GM23338 (cell line): ENCODE measurements around the gene KCNT1. TPM values are rescaled to one million over a fixed set of nuclear protein-coding genes. Genes with fewer than 3 reads are reported as not detected.

Source experiments
- ATAC-seq: fragments of 200-7000 bp; cut with Tn5 transposase; 3 replicates; pipeline ENCODE4 v1.9.1; 2020
- DNase-seq: peaks from one replicate; pipeline ENCODE4 v3.0.0-alpha.2; 2015; ENCODE audit warnings: low spot score
- H2AFZ ChIP-seq: fragments of 200-600 bp; sonication (generic); 2 replicates; pipeline ENCODE4 v1.8.0; 2016; ENCODE audit warnings: antibody characterized with exemption, mild to moderate bottlenecking, moderate library complexity
- H3F3A ChIP-seq: fragments of 200-600 bp; sonication (generic); replicated peaks from 2 replicates; pipeline ENCODE4 v1.8.0; 2017; ENCODE audit warnings: antibody characterized with exemption, mixed run types, low read depth
- H3K27ac ChIP-seq: fragments of 200-600 bp; sonication (generic); 2 replicates; pipeline ENCODE4 v1.6.1; 2016; ENCODE audit warnings: low read depth
- H3K27me3 ChIP-seq: fragments of 200-600 bp; sonication (generic); 2 replicates; pipeline ENCODE4 v1.8.0; 2016; ENCODE audit warnings: mild to moderate bottlenecking, mixed run types, moderate library complexity; ENCODE audit not compliant: insufficient read depth
- H3K36me3 ChIP-seq: fragments of 200-600 bp; sonication (generic); 2 replicates; pipeline ENCODE4 v1.8.0; 2016; ENCODE audit warnings: mild to moderate bottlenecking; ENCODE audit not compliant: insufficient read depth
- H3K4me1 ChIP-seq: fragments of 200-600 bp; sonication (generic); 2 replicates; pipeline ENCODE4 v1.8.0; 2016; ENCODE audit warnings: mild to moderate bottlenecking, moderate library complexity; ENCODE audit not compliant: insufficient read depth
- H3K4me2 ChIP-seq: fragments of 200-600 bp; sonication (generic); 2 replicates; pipeline ENCODE4 v1.7.1; 2017; ENCODE audit warnings: mixed run types
- H3K4me3 ChIP-seq: fragments of 200-600 bp; sonication (generic); 2 replicates; pipeline ENCODE4 v1.6.1; 2016; ENCODE audit warnings: mixed run types
- H3K79me2 ChIP-seq: fragments of 200-600 bp; sonication (generic); replicated peaks from 2 replicates; pipeline ENCODE4 v1.8.0; 2017; ENCODE audit warnings: mild to moderate bottlenecking; ENCODE audit not compliant: insufficient read depth
- H3K9me2 ChIP-seq: fragments of 200-600 bp; sonication (generic); 2 replicates; pipeline ENCODE4 v1.8.0; 2017; ENCODE audit not compliant: insufficient read depth
- H4K20me1 ChIP-seq: fragments of 200-600 bp; sonication (generic); replicated peaks from 2 replicates; pipeline ENCODE4 v1.8.0; 2017; ENCODE audit warnings: mild to moderate bottlenecking; ENCODE audit not compliant: insufficient read depth
- H3K27ac Mint-ChIP-seq: 2 replicates; pipeline ENCODE4 v1.8.0; 2020; ENCODE audit warnings: inconsistent platforms, mild to moderate bottlenecking, moderate library complexity, mixed read lengths
- H3K27me3 Mint-ChIP-seq: 3 replicates; pipeline ENCODE4 v1.8.0; 2022; ENCODE audit warnings: low read depth, mild to moderate bottlenecking, moderate library complexity, mixed read lengths, inconsistent platforms; ENCODE audit not compliant: insufficient read depth, poor library complexity
- H3K36me3 Mint-ChIP-seq: 3 replicates; pipeline ENCODE4 v1.8.0; 2021; ENCODE audit warnings: low read depth, mild to moderate bottlenecking, inconsistent platforms, moderate library complexity, mixed read lengths
- H3K4me1 Mint-ChIP-seq: 3 replicates; pipeline ENCODE4 v1.8.0; 2020; ENCODE audit warnings: mild to moderate bottlenecking, inconsistent platforms, mixed read lengths
- H3K4me3 Mint-ChIP-seq: 3 replicates; pipeline ENCODE4 v1.8.0; 2021; ENCODE audit warnings: moderate library complexity, mild to moderate bottlenecking, inconsistent platforms, mixed read lengths
- H3K9me3 Mint-ChIP-seq: 3 replicates; pipeline ENCODE4 v1.8.0; 2020; ENCODE audit warnings: moderate library complexity, mild to moderate bottlenecking, inconsistent platforms, mixed read lengths
- CREB1 ChIP-seq: fragments of 250-450 bp; sonication (Bioruptor Pico); IDR thresholded peaks from 2 replicates; pipeline ENCODE4 v1.5.0; 2020; ENCODE audit warnings: low read depth, mild to moderate bottlenecking, moderate library complexity
- EZH2 ChIP-seq: fragments of 200-600 bp; sonication (generic); IDR thresholded peaks from one replicate; pipeline ENCODE4 v1.8.0; 2017; ENCODE audit warnings: antibody characterized with exemption, mild to moderate bottlenecking, low read depth; ENCODE audit not compliant: unreplicated experiment
- EZH2phosphoT487 ChIP-seq: fragments of 200-600 bp; sonication (generic); IDR thresholded peaks from one replicate; pipeline ENCODE4 v1.8.1; 2018; ENCODE audit warnings: antibody characterized with exemption; ENCODE audit not compliant: unreplicated experiment
- NANOG ChIP-seq: IDR thresholded peaks from 2 replicates; pipeline ENCODE4 v1.6.1; 2016; ENCODE audit warnings: antibody characterized with exemption, borderline replicate concordance
- ZNF114 ChIP-seq: fragments of 250-450 bp; sonication (Bioruptor Pico); IDR thresholded peaks from 2 replicates; pipeline ENCODE4 v1.5.0; 2020; ENCODE audit warnings: mild to moderate bottlenecking, moderate library complexity
- ZNF331 ChIP-seq: fragments of 250-450 bp; sonication (Bioruptor Pico); IDR thresholded peaks from 2 replicates; pipeline ENCODE4 v1.5.0; 2020; ENCODE audit warnings: low read depth, mild to moderate bottlenecking, moderate library complexity
- polyA plus RNA-seq: library from polyadenylated mRNA; unstranded; fragments of >200 nt; fragmentation: Nextera tagmentation; extraction: Ambion mirVana; gene quantifications from 2 replicates; pipeline ENCODE4 v1.2.1, GENCODE V29; 2016
- total RNA-seq: library from RNA; depleted of rRNA; stranded (reverse); fragments of >200 nt; shearing (Covaris generic); gene quantifications from 2 replicates; pipeline ENCODE4 v1.2.3, GENCODE V29; 2014
- TF ChIP-seq, protein P1 (sequence below): IDR thresholded peaks from 2 replicates; pipeline ENCODE4 v1.6.1; 2016; ENCODE audit warnings: antibody characterized with exemption
- TF ChIP-seq, protein P2 (sequence below): fragments of 250-450 bp; sonication (Bioruptor Pico); IDR thresholded peaks from 2 replicates; pipeline ENCODE4 v1.5.0; 2020; ENCODE audit warnings: mild to moderate bottlenecking, moderate library complexity
- TF ChIP-seq, protein P3 (sequence below): IDR thresholded peaks from one replicate; pipeline ENCODE4 v1.6.1; 2018; ENCODE audit warnings: antibody characterized with exemption; ENCODE audit not compliant: unreplicated experiment
- TF ChIP-seq, protein P4 (sequence below), 2 experiments: fragments of 200-600 bp in 1 of 2; sonication (generic) in 1 of 2; conservative IDR thresholded peaks; 2 replicates each; pipeline versions ENCODE4 v1.5.1 to v1.6.1; 2016 to 2017; ENCODE audit warnings: antibody characterized with exemption in 2 of 2, low read depth in 2 of 2, mild to moderate bottlenecking in 2 of 2, moderate library complexity in 1 of 2

KCNT1 gene
- total and polyA plus RNA-seq, 2 experiments from 2014 or later = 0.05 to 0.28 TPM

DNA sequence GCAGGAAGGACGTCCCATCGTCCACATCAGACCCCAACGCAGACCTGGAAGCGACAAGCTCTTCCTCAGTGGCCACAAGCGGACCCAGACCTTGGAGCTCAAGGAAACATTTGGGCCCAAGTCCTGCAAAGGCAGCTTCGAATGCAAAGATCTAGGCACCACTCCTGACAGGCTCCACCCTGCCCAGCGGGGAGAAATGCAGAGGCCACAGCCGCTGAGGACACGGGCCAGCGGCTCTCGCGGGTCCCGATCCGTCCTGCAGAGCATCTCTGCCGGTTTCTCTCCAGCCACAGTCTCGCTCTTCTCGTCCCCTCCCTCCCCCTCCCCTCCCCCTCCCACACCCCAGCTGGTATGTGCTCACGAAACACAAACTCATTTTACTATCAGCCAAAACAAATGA lies 7.6 kb upstream of the KCNT1 start (continued):
- TF ChIP-seq, protein P1, sequence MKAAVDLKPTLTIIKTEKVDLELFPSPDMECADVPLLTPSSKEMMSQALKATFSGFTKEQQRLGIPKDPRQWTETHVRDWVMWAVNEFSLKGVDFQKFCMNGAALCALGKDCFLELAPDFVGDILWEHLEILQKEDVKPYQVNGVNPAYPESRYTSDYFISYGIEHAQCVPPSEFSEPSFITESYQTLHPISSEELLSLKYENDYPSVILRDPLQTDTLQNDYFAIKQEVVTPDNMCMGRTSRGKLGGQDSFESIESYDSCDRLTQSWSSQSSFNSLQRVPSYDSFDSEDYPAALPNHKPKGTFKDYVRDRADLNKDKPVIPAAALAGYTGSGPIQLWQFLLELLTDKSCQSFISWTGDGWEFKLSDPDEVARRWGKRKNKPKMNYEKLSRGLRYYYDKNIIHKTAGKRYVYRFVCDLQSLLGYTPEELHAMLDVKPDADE = no peak
- TF ChIP-seq EZH2 = no peak

DNA sequence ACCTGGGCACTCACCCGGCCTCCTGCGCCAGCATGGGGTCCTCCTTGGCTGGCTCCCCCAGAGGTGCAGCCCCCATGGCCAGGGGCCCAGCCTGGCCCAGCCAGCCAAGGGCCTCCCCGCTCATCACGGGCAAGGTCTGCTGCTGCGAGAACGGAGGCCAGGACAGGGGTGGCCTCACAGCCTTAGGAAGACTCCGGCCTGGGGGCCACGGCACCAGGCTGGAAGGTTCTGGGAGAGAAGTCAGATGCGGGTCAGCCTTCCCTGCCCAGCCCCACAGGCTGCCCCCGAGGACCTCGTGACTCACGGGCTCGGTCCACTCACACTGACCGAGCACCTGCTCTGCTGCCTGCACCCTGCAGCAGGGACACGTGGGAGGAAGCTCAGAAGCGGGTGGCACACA lies 6.9 kb upstream of the KCNT1 start:
- H3K4me1 ChIP-seq = no peaks in the 10 kb centered on the region
- TF ChIP-seq EZH2phosphoT487 (no peak), NANOG (no peak), CREB1 (CRISPR knock-in tag) (no peak), ZNF114 (CRISPR knock-in tag) (no peak), ZNF331 (no peak), EZH2 (no peak)
- TF ChIP-seq, protein P1 = no peak
- TF ChIP-seq, protein P2, sequence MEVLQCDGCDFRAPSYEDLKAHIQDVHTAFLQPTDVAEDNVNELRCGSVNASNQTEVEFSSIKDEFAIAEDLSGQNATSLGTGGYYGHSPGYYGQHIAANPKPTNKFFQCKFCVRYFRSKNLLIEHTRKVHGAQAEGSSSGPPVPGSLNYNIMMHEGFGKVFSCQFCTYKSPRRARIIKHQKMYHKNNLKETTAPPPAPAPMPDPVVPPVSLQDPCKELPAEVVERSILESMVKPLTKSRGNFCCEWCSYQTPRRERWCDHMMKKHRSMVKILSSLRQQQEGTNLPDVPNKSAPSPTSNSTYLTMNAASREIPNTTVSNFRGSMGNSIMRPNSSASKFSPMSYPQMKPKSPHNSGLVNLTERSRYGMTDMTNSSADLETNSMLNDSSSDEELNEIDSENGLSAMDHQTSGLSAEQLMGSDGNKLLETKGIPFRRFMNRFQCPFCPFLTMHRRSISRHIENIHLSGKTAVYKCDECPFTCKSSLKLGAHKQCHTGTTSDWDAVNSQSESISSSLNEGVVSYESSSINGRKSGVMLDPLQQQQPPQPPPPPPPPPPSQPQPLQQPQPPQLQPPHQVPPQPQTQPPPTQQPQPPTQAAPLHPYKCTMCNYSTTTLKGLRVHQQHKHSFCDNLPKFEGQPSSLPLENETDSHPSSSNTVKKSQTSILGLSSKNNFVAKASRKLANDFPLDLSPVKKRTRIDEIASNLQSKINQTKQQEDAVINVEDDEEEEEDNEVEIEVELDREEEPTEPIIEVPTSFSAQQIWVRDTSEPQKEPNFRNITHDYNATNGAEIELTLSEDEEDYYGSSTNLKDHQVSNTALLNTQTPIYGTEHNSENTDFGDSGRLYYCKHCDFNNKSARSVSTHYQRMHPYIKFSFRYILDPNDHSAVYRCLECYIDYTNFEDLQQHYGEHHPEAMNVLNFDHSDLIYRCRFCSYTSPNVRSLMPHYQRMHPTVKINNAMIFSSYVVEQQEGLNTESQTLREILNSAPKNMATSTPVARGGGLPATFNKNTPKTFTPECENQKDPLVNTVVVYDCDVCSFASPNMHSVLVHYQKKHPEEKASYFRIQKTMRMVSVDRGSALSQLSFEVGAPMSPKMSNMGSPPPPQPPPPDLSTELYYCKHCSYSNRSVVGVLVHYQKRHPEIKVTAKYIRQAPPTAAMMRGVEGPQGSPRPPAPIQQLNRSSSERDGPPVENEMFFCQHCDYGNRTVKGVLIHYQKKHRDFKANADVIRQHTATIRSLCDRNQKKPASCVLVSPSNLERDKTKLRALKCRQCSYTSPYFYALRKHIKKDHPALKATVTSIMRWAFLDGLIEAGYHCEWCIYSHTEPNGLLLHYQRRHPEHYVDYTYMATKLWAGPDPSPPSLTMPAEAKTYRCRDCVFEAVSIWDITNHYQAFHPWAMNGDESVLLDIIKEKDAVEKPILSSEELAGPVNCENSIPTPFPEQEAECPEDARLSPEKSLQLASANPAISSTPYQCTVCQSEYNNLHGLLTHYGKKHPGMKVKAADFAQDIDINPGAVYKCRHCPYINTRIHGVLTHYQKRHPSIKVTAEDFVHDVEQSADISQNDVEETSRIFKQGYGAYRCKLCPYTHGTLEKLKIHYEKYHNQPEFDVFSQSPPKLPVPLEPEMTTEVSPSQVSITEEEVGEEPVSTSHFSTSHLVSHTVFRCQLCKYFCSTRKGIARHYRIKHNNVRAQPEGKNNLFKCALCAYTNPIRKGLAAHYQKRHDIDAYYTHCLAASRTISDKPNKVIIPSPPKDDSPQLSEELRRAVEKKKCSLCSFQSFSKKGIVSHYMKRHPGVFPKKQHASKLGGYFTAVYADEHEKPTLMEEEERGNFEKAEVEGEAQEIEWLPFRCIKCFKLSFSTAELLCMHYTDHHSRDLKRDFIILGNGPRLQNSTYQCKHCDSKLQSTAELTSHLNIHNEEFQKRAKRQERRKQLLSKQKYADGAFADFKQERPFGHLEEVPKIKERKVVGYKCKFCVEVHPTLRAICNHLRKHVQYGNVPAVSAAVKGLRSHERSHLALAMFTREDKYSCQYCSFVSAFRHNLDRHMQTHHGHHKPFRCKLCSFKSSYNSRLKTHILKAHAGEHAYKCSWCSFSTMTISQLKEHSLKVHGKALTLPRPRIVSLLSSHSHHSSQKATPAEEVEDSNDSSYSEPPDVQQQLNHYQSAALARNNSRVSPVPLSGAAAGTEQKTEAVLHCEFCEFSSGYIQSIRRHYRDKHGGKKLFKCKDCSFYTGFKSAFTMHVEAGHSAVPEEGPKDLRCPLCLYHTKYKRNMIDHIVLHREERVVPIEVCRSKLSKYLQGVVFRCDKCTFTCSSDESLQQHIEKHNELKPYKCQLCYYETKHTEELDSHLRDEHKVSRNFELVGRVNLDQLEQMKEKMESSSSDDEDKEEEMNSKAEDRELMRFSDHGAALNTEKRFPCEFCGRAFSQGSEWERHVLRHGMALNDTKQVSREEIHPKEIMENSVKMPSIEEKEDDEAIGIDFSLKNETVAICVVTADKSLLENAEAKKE = no peak
- TF ChIP-seq, protein P3, sequence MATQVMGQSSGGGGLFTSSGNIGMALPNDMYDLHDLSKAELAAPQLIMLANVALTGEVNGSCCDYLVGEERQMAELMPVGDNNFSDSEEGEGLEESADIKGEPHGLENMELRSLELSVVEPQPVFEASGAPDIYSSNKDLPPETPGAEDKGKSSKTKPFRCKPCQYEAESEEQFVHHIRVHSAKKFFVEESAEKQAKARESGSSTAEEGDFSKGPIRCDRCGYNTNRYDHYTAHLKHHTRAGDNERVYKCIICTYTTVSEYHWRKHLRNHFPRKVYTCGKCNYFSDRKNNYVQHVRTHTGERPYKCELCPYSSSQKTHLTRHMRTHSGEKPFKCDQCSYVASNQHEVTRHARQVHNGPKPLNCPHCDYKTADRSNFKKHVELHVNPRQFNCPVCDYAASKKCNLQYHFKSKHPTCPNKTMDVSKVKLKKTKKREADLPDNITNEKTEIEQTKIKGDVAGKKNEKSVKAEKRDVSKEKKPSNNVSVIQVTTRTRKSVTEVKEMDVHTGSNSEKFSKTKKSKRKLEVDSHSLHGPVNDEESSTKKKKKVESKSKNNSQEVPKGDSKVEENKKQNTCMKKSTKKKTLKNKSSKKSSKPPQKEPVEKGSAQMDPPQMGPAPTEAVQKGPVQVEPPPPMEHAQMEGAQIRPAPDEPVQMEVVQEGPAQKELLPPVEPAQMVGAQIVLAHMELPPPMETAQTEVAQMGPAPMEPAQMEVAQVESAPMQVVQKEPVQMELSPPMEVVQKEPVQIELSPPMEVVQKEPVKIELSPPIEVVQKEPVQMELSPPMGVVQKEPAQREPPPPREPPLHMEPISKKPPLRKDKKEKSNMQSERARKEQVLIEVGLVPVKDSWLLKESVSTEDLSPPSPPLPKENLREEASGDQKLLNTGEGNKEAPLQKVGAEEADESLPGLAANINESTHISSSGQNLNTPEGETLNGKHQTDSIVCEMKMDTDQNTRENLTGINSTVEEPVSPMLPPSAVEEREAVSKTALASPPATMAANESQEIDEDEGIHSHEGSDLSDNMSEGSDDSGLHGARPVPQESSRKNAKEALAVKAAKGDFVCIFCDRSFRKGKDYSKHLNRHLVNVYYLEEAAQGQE = no peak
- TF ChIP-seq, protein P4, sequence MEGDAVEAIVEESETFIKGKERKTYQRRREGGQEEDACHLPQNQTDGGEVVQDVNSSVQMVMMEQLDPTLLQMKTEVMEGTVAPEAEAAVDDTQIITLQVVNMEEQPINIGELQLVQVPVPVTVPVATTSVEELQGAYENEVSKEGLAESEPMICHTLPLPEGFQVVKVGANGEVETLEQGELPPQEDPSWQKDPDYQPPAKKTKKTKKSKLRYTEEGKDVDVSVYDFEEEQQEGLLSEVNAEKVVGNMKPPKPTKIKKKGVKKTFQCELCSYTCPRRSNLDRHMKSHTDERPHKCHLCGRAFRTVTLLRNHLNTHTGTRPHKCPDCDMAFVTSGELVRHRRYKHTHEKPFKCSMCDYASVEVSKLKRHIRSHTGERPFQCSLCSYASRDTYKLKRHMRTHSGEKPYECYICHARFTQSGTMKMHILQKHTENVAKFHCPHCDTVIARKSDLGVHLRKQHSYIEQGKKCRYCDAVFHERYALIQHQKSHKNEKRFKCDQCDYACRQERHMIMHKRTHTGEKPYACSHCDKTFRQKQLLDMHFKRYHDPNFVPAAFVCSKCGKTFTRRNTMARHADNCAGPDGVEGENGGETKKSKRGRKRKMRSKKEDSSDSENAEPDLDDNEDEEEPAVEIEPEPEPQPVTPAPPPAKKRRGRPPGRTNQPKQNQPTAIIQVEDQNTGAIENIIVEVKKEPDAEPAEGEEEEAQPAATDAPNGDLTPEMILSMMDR (conservative IDR thresholded peaks at IDR 0.05; ENCODE audit: low read depth in 2 of 2) = no peak
- H3K9me2 ChIP-seq = no peaks in the 10 kb centered on the region
- H3K36me3 ChIP-seq = no peaks in the 10 kb centered on the region
- H2AFZ ChIP-seq = no peak overlapping the region
- peaks cover 5% of the 10 kb centered on the region for H3K27me3 Mint-ChIP-seq
- no peak overlapping the region for H3K4me2 ChIP-seq
- H3K27me3 ChIP-seq = no peaks in the 10 kb centered on the region
- ATAC-seq (no peak), DNase-seq (no peak)
- no peak overlapping the region for H3K27ac Mint-ChIP-seq
- H3K4me1 Mint-ChIP-seq = no peaks in the 10 kb centered on the region
- H3K4me3 Mint-ChIP-seq = no peak overlapping the region
- H3K27ac ChIP-seq = no peak overlapping the region
- H3K9me3 Mint-ChIP-seq = no peaks in the 10 kb centered on the region
- H3F3A ChIP-seq = no peaks in the 10 kb centered on the region
- no peaks in the 10 kb centered on the region for H3K36me3 Mint-ChIP-seq
- no peaks in the 10 kb centered on the region for H3K79me2 ChIP-seq
- no peak overlapping the region for H3K4me3 ChIP-seq
- no peaks in the 10 kb centered on the region for H4K20me1 ChIP-seq
